Measurements from ENCODE around the gene ICOSLG. TPM values are rescaled to one million over a fixed set of nuclear protein-coding genes. Genes with fewer than 3 reads are reported as not detected.

Gene ICOSLG
- total and polyA plus RNA-seq, 2 experiments from 2014 or later, result 1.3 to 4.6 TPM

DNA sequence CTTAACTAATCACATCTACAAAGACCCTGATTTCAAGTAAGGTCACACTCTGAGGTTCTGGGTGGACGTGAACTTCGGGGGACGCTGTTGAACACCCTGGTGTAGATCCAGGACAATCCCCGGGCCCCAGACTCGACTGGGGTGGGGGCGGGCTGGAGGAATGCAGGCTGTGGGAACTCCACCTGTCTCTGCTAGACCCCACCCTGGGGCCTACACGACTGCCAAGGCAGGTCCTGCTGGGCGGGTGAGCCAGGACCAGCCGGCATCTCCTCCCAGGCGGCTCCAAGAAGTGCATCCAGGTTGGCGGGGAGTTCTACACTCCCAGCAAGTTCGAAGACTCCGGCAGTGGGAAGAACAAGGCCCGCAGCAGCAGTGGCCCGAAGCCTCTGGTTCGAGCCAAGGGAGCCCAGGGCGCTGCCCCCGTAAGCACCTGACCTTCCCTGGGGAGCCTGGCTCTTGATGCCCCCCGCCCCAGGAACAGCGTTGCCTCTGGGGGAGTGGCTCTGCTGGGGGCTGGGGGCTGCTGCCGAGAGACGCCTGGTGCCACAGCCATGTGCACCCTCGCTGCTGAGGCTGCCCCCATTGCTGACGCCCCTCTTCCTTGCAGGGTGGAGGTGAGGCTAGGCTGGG, 48.8 kb upstream of the ICOSLG start (continued):
- TF ChIP-seq, protein P1, sequence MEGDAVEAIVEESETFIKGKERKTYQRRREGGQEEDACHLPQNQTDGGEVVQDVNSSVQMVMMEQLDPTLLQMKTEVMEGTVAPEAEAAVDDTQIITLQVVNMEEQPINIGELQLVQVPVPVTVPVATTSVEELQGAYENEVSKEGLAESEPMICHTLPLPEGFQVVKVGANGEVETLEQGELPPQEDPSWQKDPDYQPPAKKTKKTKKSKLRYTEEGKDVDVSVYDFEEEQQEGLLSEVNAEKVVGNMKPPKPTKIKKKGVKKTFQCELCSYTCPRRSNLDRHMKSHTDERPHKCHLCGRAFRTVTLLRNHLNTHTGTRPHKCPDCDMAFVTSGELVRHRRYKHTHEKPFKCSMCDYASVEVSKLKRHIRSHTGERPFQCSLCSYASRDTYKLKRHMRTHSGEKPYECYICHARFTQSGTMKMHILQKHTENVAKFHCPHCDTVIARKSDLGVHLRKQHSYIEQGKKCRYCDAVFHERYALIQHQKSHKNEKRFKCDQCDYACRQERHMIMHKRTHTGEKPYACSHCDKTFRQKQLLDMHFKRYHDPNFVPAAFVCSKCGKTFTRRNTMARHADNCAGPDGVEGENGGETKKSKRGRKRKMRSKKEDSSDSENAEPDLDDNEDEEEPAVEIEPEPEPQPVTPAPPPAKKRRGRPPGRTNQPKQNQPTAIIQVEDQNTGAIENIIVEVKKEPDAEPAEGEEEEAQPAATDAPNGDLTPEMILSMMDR (conservative IDR thresholded peaks at IDR 0.05; ENCODE audit: low read depth in 2 of 2), result no peak
- TF ChIP-seq JUNB (IDR thresholded peaks at IDR 0.05; ENCODE audit: unreplicated experiment) (no peak), POLR2AphosphoS5 (IDR thresholded peaks at IDR 0.05; ENCODE audit: low read depth) (no peak), STAT1 (IDR thresholded peaks at IDR 0.05; ENCODE audit: unreplicated experiment) (no peak)

- Histone ChIP-seq H3K79me2 (replicated peaks; ENCODE audit: insufficient read depth) (no peaks in the 10 kb centered on the region), H3K4me1 (ENCODE audit: insufficient read depth) (peaks cover 4% of the 10 kb centered on the region), H3K36me3 (ENCODE audit: insufficient read depth) (no peaks in the 10 kb centered on the region), H2AFZ (no peak overlapping the region), H3K27me3 (ENCODE audit: insufficient read depth) (peaks cover 11% of the 10 kb centered on the region; the same call in 1 of the 2 replicates), H3K4me3 (no peak overlapping the region), H3K4me2 (no peak overlapping the region), H4K20me1 (replicated peaks; ENCODE audit: insufficient read depth) (no peaks in the 10 kb centered on the region), H3F3A (replicated peaks; ENCODE audit: low read depth) (no peaks in the 10 kb centered on the region), H3K27ac (ENCODE audit: low read depth) (no peak overlapping the region), H3K9me2 (ENCODE audit: insufficient read depth) (no peaks in the 10 kb centered on the region)
- Mint-ChIP-seq H3K27ac (no peak overlapping the region), H3K4me1 (peaks cover 5% of the 10 kb centered on the region), H3K36me3 (ENCODE audit: low read depth) (no peaks in the 10 kb centered on the region), H3K4me3 (no peak overlapping the region), H3K9me3 (no peaks in the 10 kb centered on the region), H3K27me3 (ENCODE audit: insufficient read depth, low read depth, poor library complexity) (peaks cover 8% of the 10 kb centered on the region)
- ATAC-seq, result no peak
- DNase-seq (ENCODE audit: low spot score), result no peak
- TF ChIP-seq, protein P1 (conservative IDR thresholded peaks at IDR 0.05; ENCODE audit: low read depth in 2 of 2), result no peak
Measured at GRCh38 chr21:44288251-44289110, 47.7 kb upstream of the ICOSLG start.

DNA sequence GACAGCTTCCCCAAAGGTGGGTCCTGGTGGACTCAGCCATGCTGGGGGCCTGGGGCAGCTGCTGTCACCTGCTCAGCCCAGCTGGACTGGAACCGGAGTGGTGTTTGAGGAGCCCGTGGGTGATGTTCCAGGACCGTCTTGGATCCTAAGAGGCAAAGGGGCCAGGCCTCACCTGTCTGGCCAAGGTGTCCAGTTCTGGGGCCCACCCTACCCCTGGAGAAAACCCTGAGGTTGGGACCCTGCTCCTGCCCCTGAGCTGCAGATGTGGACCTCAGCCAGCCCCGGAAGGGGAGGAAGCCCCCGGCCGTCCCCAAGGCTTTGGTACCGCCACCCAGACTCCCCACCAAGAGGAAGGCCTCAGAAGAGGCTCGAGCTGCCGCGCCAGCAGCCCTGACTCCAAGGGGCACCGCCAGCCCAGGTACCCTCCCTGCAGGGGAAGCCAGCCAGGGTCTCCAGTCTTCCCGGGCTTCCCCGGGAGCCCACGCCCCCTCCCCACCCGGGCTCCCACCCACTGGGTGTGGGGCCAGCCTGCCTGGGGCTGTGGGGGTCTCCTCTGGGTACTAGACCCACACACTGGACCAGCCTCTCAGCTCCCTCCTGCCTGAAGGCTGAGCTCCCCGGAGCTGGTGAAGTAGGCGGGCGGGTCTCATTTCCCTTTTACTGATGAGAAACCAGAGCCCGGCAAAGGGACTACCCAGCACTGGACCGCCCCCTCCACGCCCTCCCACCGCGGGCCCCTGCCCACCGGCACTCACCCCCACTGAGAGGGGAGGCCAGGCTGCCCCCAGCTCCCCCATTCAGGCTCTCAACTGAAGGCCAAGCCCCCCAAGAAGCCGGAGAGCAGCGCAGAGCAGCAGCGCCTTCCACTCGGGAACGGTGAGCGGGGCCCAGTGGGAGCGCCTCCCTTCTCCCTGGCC, 46.2 kb upstream of the ICOSLG start:
- Histone ChIP-seq H3K9me2 (ENCODE audit: insufficient read depth) (no peaks in the 10 kb centered on the region), H3K27me3 (ENCODE audit: insufficient read depth) (peaks cover 11% of the 10 kb centered on the region; the same call in 1 of the 2 replicates), H3K36me3 (ENCODE audit: insufficient read depth) (no peaks in the 10 kb centered on the region), H2AFZ (no peak overlapping the region), H3K4me3 (no peak overlapping the region), H3F3A (replicated peaks; ENCODE audit: low read depth) (no peaks in the 10 kb centered on the region), H3K27ac (ENCODE audit: low read depth) (no peak overlapping the region), H3K4me2 (no peak overlapping the region), H4K20me1 (replicated peaks; ENCODE audit: insufficient read depth) (no peaks in the 10 kb centered on the region), H3K4me1 (ENCODE audit: insufficient read depth) (peaks cover 5% of the 10 kb centered on the region), H3K79me2 (replicated peaks; ENCODE audit: insufficient read depth) (no peaks in the 10 kb centered on the region)
- ATAC-seq, result no peak; the same call in 2 of the 3 replicates
- Mint-ChIP-seq H3K4me1 (peaks cover 16% of the 10 kb centered on the region), H3K27ac (no peak overlapping the region), H3K9me3 (no peaks in the 10 kb centered on the region), H3K27me3 (ENCODE audit: insufficient read depth, low read depth, poor library complexity) (peaks cover 13% of the 10 kb centered on the region), H3K4me3 (no peak overlapping the region), H3K36me3 (ENCODE audit: low read depth) (no peaks in the 10 kb centered on the region)
- DNase-seq (ENCODE audit: low spot score), result no peak
- TF ChIP-seq, protein P2, sequence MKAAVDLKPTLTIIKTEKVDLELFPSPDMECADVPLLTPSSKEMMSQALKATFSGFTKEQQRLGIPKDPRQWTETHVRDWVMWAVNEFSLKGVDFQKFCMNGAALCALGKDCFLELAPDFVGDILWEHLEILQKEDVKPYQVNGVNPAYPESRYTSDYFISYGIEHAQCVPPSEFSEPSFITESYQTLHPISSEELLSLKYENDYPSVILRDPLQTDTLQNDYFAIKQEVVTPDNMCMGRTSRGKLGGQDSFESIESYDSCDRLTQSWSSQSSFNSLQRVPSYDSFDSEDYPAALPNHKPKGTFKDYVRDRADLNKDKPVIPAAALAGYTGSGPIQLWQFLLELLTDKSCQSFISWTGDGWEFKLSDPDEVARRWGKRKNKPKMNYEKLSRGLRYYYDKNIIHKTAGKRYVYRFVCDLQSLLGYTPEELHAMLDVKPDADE (IDR thresholded peaks at IDR 0.05), result no peak
- TF ChIP-seq REST (IDR thresholded peaks at IDR 0.05; ENCODE audit: unreplicated experiment) (no peak), CREB1 (CRISPR knock-in tag; IDR thresholded peaks at IDR 0.05; ENCODE audit: low read depth) (no peak), STAT1 (IDR thresholded peaks at IDR 0.05; ENCODE audit: unreplicated experiment) (no peak)

Data from GM23338 (cell line).